Mesenchymal stem cell (in vitro differentiated cells and primary cell): ENCODE measurements around the gene NPPA.
"Not testable (repeated sequence)": the region's sequence is repeated elsewhere in the genome, so short reads cannot be mapped to it uniquely, and the experiment has no call there.

Source experiments
- DNase-seq: peaks from one replicate; pipeline ENCODE4 v3.0.0-alpha.2; 2013
- H2AFZ ChIP-seq: one replicate; pipeline ENCODE4 v1.6.1; 2013; ENCODE audit warnings: low read depth, mild to moderate bottlenecking, control low read depth, inconsistent platforms, low read length, moderate library complexity
- H2AK5ac ChIP-seq: 2 replicates; pipeline ENCODE4 v1.6.1; 2013; ENCODE audit warnings: low read length, moderate library complexity, mild to moderate bottlenecking, inconsistent platforms; ENCODE audit not compliant: severe bottlenecking
- H2BK120ac ChIP-seq: one replicate; pipeline ENCODE4 v1.6.1; 2013; ENCODE audit warnings: low read depth, mild to moderate bottlenecking, inconsistent platforms, low read length, moderate library complexity
- H2BK12ac ChIP-seq, 2 experiments: one replicate each; pipeline ENCODE4 v1.6.1; 2013; ENCODE audit warnings: inconsistent platforms in 2 of 2, low read length in 2 of 2, mild to moderate bottlenecking in 2 of 2, moderate library complexity in 2 of 2, control low read depth in 1 of 2
- H2BK15ac ChIP-seq: one replicate; pipeline ENCODE4 v1.6.1; 2013; ENCODE audit warnings: mild to moderate bottlenecking, low read depth, inconsistent platforms; ENCODE audit not compliant: poor library complexity, severe bottlenecking
- H2BK5ac ChIP-seq: 2 replicates; pipeline ENCODE4 v1.6.1; 2013; ENCODE audit warnings: low read depth, mild to moderate bottlenecking, low read length, control low read depth, inconsistent platforms; ENCODE audit not compliant: poor library complexity, severe bottlenecking
- H3K14ac ChIP-seq, 2 experiments: one replicate each; pipeline ENCODE4 v1.6.1; 2013; ENCODE audit warnings: inconsistent platforms in 2 of 2, low read length in 2 of 2, control low read depth in 1 of 2, mild to moderate bottlenecking in 1 of 2, moderate library complexity in 1 of 2
- H3K18ac ChIP-seq, 2 experiments: one replicate each; pipeline ENCODE4 v1.6.1; 2013; ENCODE audit warnings: inconsistent platforms in 2 of 2, low read length in 2 of 2, control low read depth in 1 of 2, low read depth in 1 of 2, mild to moderate bottlenecking in 1 of 2
- H3K23ac ChIP-seq, 2 experiments: one replicate each; pipeline ENCODE4 v1.6.1; 2013; ENCODE audit warnings: inconsistent platforms in 2 of 2, low read length in 2 of 2, mild to moderate bottlenecking in 2 of 2, moderate library complexity in 2 of 2, control low read depth in 1 of 2
- H3K27ac ChIP-seq: 2 replicates; pipeline ENCODE4 v1.5.1; 2013; ENCODE audit warnings: mild to moderate bottlenecking, moderate library complexity, low read length, control low read depth, inconsistent platforms; ENCODE audit not compliant: poor library complexity, severe bottlenecking
- H3K27me3 ChIP-seq, 2 experiments: 2 replicates each; pipeline versions ENCODE4 v1.6.1 to v1.7.0; 2013; ENCODE audit warnings: low read length in 2 of 2, mild to moderate bottlenecking in 2 of 2, moderate library complexity in 2 of 2, control low read depth in 1 of 2, inconsistent platforms in 1 of 2; ENCODE audit not compliant: control insufficient read depth in 1 of 2, insufficient read depth in 1 of 2
- H3K36me3 ChIP-seq, 2 experiments: 2 replicates each; pipeline versions ENCODE4 v1.6.1 to v1.7.0; 2013; ENCODE audit warnings: low read length in 2 of 2, control low read depth in 1 of 2, inconsistent platforms in 1 of 2, low read depth in 1 of 2, mild to moderate bottlenecking in 1 of 2; ENCODE audit not compliant: insufficient read depth in 2 of 2, control insufficient read depth in 1 of 2
- H3K4ac ChIP-seq, 2 experiments: one replicate each; pipeline ENCODE4 v1.6.1; 2013; ENCODE audit warnings: inconsistent platforms in 2 of 2, low read length in 2 of 2, mild to moderate bottlenecking in 2 of 2, moderate library complexity in 2 of 2, control low read depth in 1 of 2, low read depth in 1 of 2
- H3K4me1 ChIP-seq: 2 replicates; pipeline ENCODE4 v1.6.1; 2013; ENCODE audit warnings: low read depth, low read length, control low read depth; ENCODE audit not compliant: control insufficient read depth, insufficient read depth
- H3K4me2 ChIP-seq: 2 replicates; pipeline ENCODE4 v1.6.1; 2013; ENCODE audit warnings: low read length, mild to moderate bottlenecking, inconsistent platforms; ENCODE audit not compliant: poor library complexity, severe bottlenecking
- H3K4me3 ChIP-seq, 2 experiments: 2 replicates each; pipeline versions ENCODE4 v1.5.1 to v1.7.0; 2013; ENCODE audit warnings: low read length in 2 of 2, mild to moderate bottlenecking in 2 of 2, control low read depth in 1 of 2, low read depth in 1 of 2; ENCODE audit not compliant: insufficient read depth in 1 of 2
- H3K79me1 ChIP-seq: replicated peaks from 2 replicates; pipeline ENCODE4 v1.6.1; 2013; ENCODE audit warnings: mild to moderate bottlenecking, control low read depth, low read length, inconsistent platforms; ENCODE audit not compliant: poor library complexity, severe bottlenecking
- H3K9ac ChIP-seq: 2 replicates; pipeline ENCODE4 v1.7.0; 2013; ENCODE audit warnings: mild to moderate bottlenecking, low read length, moderate library complexity
- H3K9me3 ChIP-seq: 2 replicates; pipeline ENCODE4 v1.7.0; 2013; ENCODE audit warnings: mild to moderate bottlenecking, low read length; ENCODE audit not compliant: control insufficient read depth
- H4K8ac ChIP-seq: one replicate; pipeline ENCODE4 v1.6.1; 2013; ENCODE audit warnings: inconsistent platforms, mild to moderate bottlenecking, low read length, moderate library complexity
- H4K91ac ChIP-seq: one replicate; pipeline ENCODE4 v1.6.1; 2013; ENCODE audit warnings: mild to moderate bottlenecking, low read length, inconsistent platforms
- WGBS: methylation state at CpG from one replicate; pipeline ENCODE4 v1.1.7; 2013; ENCODE audit warnings: mixed read lengths; 5-methylcytosine and 5-hydroxymethylcytosine counted together

Gene NPPA

DNA sequence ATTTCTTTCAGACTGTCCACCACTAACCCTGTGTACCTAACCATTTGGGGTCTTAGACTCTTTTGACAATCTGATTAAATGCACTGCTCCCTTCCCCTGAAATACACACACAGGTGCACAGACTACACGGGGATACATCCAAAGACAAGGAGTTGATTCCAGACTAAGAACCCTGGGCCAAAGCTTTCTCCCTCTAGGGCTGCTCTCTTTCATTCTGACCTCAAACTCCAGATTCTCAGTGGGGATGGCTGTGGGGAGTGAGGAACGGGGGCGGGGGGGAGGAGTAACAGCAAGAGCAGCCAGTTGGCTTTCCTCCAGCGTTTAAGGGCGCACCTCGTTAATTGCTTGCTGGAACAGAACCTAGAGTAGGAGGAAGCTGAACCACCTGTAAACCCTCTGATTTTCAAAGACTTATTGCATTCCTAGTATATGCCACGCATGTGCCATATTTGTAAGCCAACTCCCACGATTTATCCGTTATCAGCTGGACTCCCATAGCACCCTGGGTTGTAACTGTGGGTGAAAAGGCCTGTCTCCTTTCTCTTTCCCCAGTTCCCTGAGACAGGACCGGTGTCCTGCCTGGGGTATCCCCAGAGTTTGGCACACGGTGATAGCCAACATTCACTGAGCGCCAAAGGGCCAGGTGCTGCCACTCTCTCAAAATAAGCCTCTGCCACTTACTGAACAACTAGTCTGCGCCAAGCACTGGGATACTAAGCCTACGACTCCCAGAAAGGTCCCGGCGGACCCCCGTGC, 42.7 kb downstream of the NPPA start:
- H3K79me1 ChIP-seq = peaks cover 12% of the 10 kb centered on the region
- peak; percentile 59 for DNase-seq
- peak overlapping the region; percentile 85 for H2AFZ ChIP-seq
- H3K36me3 ChIP-seq = peaks cover 19 to 46% of the 10 kb centered on the region in 2 experiments
- peak overlapping the region; percentile 92 for H3K27ac ChIP-seq
- H3K4me3 ChIP-seq = peak overlapping the region; percentile 67 to 96
- H2BK5ac ChIP-seq = peak overlapping the region; percentile 81
- WGBS = 13% methylated on average over 17 of the region's 17 CpGs
- peaks cover 38% of the 10 kb centered on the region for H3K4me1 ChIP-seq
- peak overlapping the region in 1 of 2 experiments; percentile 96 for H3K23ac ChIP-seq
- peak overlapping the region; percentile 94 to 96 for H3K4ac ChIP-seq
- no peaks in the 10 kb centered on the region for H3K27me3 ChIP-seq
- H2BK12ac ChIP-seq = peak overlapping the region; percentile 79 to 87
- H3K18ac ChIP-seq = peak overlapping the region; percentile 83 to 99
- H2BK15ac ChIP-seq = peak overlapping the region; percentile 100
- H4K91ac ChIP-seq = peak overlapping the region; percentile 95
- H3K4me2 ChIP-seq = peak overlapping the region; percentile 90
- H2BK120ac ChIP-seq = peak overlapping the region; percentile 87
- peak overlapping the region; percentile 67 for H2AK5ac ChIP-seq
- peak overlapping the region in 1 of 2 experiments; percentile 98 for H3K14ac ChIP-seq
- peak overlapping the region; percentile 94 for H3K9ac ChIP-seq
- no peaks in the 10 kb centered on the region for H3K9me3 ChIP-seq
- H4K8ac ChIP-seq = peak overlapping the region; percentile 94

DNA sequence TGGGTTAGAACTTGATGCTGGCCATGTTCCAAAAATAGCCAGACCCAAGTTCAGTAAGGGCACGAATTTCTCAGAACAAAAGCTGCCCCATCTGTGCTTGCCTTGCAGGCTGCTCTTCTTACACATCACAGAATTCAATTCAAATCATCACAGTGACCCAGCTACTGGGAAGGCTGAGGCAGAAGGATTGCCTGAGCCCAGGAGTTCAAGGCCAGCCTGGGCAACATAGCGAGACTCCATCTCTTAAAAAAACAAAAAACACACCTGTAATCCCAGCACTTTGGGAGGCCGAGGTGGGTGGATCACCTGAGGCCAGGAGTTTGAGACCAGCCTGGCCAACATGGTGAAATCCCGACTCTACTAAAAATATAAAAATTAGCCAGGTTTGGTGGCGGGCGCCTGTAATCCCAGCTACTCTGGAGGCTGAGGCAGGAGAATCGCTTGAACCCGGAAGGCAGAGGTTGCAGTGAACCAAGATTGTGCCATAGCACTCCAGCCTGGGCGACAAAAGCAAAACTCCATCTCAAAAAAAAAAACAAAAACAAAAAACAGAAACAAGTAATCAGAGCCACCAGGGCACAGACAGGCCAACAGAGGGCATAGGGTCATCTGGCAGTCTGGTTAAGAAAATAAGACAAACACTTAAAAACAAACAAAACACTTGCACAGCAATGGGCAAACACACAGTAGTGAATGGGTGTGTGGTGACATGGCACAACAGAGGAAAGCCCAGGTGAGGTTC, 43.5 kb downstream of the NPPA start:
- H3K27me3 ChIP-seq, H3K9me3 ChIP-seq, H2BK120ac ChIP-seq, DNase-seq, H2BK5ac ChIP-seq, H2AFZ ChIP-seq, H3K79me1 ChIP-seq, H3K23ac ChIP-seq: not testable (repeated sequence)
- Histone ChIP-seq H4K8ac (peak overlapping the region; percentile 49), H3K14ac (peak overlapping the region in 1 of 2 experiments; percentile 45), H3K9ac (peak overlapping the region; percentile 94), H3K4ac (peak overlapping the region in 1 of 2 experiments; percentile 75), H3K27ac (peak overlapping the region; percentile 85), H2BK12ac (peak overlapping the region; percentile 71 to 72), H2AK5ac (peak overlapping the region; percentile 53), H3K18ac (peak overlapping the region; percentile 35 to 80), H3K4me1 (peaks cover 38% of the 10 kb centered on the region), H4K91ac (peak overlapping the region; percentile 60), H3K4me3 (peak overlapping the region in 1 of 2 experiments; percentile 96), H3K4me2 (peak overlapping the region; percentile 90), H2BK15ac (peak overlapping the region; percentile 52), H3K36me3 (peaks cover 20 to 44% of the 10 kb centered on the region in 2 experiments)
- WGBS = 63% methylated on average over 9 of the region's 9 CpGs

DNA sequence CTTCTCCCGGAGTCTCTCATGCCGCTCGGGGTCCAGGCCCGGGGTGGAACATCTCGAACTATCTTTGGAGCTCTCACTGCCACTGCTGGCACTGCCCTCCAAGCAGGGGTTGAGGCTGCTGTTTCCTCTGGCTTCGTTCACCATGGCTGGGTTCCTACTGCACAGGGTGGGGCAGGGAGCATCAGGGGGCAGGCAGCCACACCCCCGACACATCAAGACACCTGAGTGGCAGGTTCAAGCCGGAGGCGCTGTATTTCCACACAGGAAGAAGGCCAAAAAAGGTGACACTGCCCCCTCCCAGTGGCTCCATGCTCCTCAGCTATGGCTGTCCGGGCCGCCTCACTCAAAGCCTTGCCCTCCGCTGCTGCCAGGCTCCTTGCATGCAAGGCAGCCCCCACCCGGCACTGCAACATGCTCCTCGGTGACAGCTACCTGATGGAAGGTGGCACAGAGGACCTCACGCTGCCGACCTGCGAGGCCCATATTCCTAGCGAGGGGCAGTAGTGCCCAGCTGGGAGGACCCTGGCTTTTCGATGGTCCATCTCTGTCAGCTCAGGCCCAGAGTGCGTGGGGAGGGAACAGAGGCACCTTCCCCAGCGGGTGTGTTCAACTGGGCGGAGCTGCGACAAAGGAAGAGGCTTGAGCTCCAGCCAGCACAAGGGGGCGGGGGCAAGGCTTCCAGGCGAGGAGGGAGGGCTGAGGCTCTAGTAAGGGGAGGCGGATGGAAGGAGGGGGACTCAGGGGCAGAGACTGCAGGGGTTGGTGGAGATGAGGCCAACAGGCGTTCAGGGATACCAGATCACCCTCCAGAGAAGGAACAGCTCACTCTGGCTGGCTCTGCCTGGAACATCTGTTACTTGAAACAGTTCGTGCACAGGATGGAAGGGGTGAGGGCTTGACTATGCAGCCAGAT, 44.4 kb downstream of the NPPA start:
- Histone ChIP-seq H3K4me3 (peak overlapping the region; percentile 63 to 96), H3K9me3 (no peaks in the 10 kb centered on the region), H3K23ac (peak overlapping the region in 1 of 2 experiments; percentile 66), H3K4me2 (peak overlapping the region; percentile 89), H2AK5ac (peak overlapping the region; percentile 33), H3K36me3 (peaks cover 21 to 42% of the 10 kb centered on the region in 2 experiments), H3K9ac (peak overlapping the region; percentile 94), H4K8ac (peak overlapping the region; percentile 49), H2BK5ac (no peak overlapping the region), H4K91ac (peak overlapping the region; percentile 7), H3K4me1 (peaks cover 38% of the 10 kb centered on the region), H2BK12ac (peak overlapping the region; percentile 71 to 82), H2BK15ac (peak overlapping the region; percentile 50), H3K79me1 (peaks cover 8% of the 10 kb centered on the region), H2AFZ (peak overlapping the region; percentile 72), H3K27me3 (no peaks in the 10 kb centered on the region), H2BK120ac (no peak overlapping the region), H3K27ac (peak overlapping the region; percentile 85), H3K18ac (peak overlapping the region; percentile 6 to 99), H3K14ac (peak overlapping the region in 1 of 2 experiments; percentile 98), H3K4ac (peak overlapping the region; percentile 3 to 92)
- peak; percentile 99 for DNase-seq
- 13% methylated on average over 28 of the region's 28 CpGs for WGBS
